GM23338 (cell line): ENCODE data around the gene ABCA13. TPM values are rescaled to one million over a fixed set of nuclear protein-coding genes. Genes with fewer than 3 reads are reported as not detected.

Experiments used
- ATAC-seq: fragments of 200-7000 bp; cut with Tn5 transposase; 3 replicates; pipeline ENCODE4 v1.9.1; 2020
- DNase-seq: peaks from one replicate; pipeline ENCODE4 v3.0.0-alpha.2; 2015; ENCODE audit warnings: low spot score
- H2AFZ ChIP-seq: fragments of 200-600 bp; sonication (generic); 2 replicates; pipeline ENCODE4 v1.8.0; 2016; ENCODE audit warnings: antibody characterized with exemption, mild to moderate bottlenecking, moderate library complexity
- H3F3A ChIP-seq: fragments of 200-600 bp; sonication (generic); replicated peaks from 2 replicates; pipeline ENCODE4 v1.8.0; 2017; ENCODE audit warnings: antibody characterized with exemption, mixed run types, low read depth
- H3K27ac ChIP-seq: fragments of 200-600 bp; sonication (generic); 2 replicates; pipeline ENCODE4 v1.6.1; 2016; ENCODE audit warnings: low read depth
- H3K27me3 ChIP-seq: fragments of 200-600 bp; sonication (generic); 2 replicates; pipeline ENCODE4 v1.8.0; 2016; ENCODE audit warnings: mild to moderate bottlenecking, mixed run types, moderate library complexity; ENCODE audit not compliant: insufficient read depth
- H3K36me3 ChIP-seq: fragments of 200-600 bp; sonication (generic); 2 replicates; pipeline ENCODE4 v1.8.0; 2016; ENCODE audit warnings: mild to moderate bottlenecking; ENCODE audit not compliant: insufficient read depth
- H3K4me1 ChIP-seq: fragments of 200-600 bp; sonication (generic); 2 replicates; pipeline ENCODE4 v1.8.0; 2016; ENCODE audit warnings: mild to moderate bottlenecking, moderate library complexity; ENCODE audit not compliant: insufficient read depth
- H3K4me2 ChIP-seq: fragments of 200-600 bp; sonication (generic); 2 replicates; pipeline ENCODE4 v1.7.1; 2017; ENCODE audit warnings: mixed run types
- H3K4me3 ChIP-seq: fragments of 200-600 bp; sonication (generic); 2 replicates; pipeline ENCODE4 v1.6.1; 2016; ENCODE audit warnings: mixed run types
- H3K79me2 ChIP-seq: fragments of 200-600 bp; sonication (generic); replicated peaks from 2 replicates; pipeline ENCODE4 v1.8.0; 2017; ENCODE audit warnings: mild to moderate bottlenecking; ENCODE audit not compliant: insufficient read depth
- H3K9me2 ChIP-seq: fragments of 200-600 bp; sonication (generic); 2 replicates; pipeline ENCODE4 v1.8.0; 2017; ENCODE audit not compliant: insufficient read depth
- H4K20me1 ChIP-seq: fragments of 200-600 bp; sonication (generic); replicated peaks from 2 replicates; pipeline ENCODE4 v1.8.0; 2017; ENCODE audit warnings: mild to moderate bottlenecking; ENCODE audit not compliant: insufficient read depth
- H3K27ac Mint-ChIP-seq: 2 replicates; pipeline ENCODE4 v1.8.0; 2020; ENCODE audit warnings: inconsistent platforms, mild to moderate bottlenecking, moderate library complexity, mixed read lengths
- H3K27me3 Mint-ChIP-seq: 3 replicates; pipeline ENCODE4 v1.8.0; 2022; ENCODE audit warnings: low read depth, mild to moderate bottlenecking, moderate library complexity, mixed read lengths, inconsistent platforms; ENCODE audit not compliant: insufficient read depth, poor library complexity
- H3K36me3 Mint-ChIP-seq: 3 replicates; pipeline ENCODE4 v1.8.0; 2021; ENCODE audit warnings: low read depth, mild to moderate bottlenecking, inconsistent platforms, moderate library complexity, mixed read lengths
- H3K4me1 Mint-ChIP-seq: 3 replicates; pipeline ENCODE4 v1.8.0; 2020; ENCODE audit warnings: mild to moderate bottlenecking, inconsistent platforms, mixed read lengths
- H3K4me3 Mint-ChIP-seq: 3 replicates; pipeline ENCODE4 v1.8.0; 2021; ENCODE audit warnings: moderate library complexity, mild to moderate bottlenecking, inconsistent platforms, mixed read lengths
- H3K9me3 Mint-ChIP-seq: 3 replicates; pipeline ENCODE4 v1.8.0; 2020; ENCODE audit warnings: moderate library complexity, mild to moderate bottlenecking, inconsistent platforms, mixed read lengths
- EZH2 ChIP-seq: fragments of 200-600 bp; sonication (generic); IDR thresholded peaks from one replicate; pipeline ENCODE4 v1.8.0; 2017; ENCODE audit warnings: antibody characterized with exemption, mild to moderate bottlenecking, low read depth; ENCODE audit not compliant: unreplicated experiment
- EZH2phosphoT487 ChIP-seq: fragments of 200-600 bp; sonication (generic); IDR thresholded peaks from one replicate; pipeline ENCODE4 v1.8.1; 2018; ENCODE audit warnings: antibody characterized with exemption; ENCODE audit not compliant: unreplicated experiment
- ZNF331 ChIP-seq: fragments of 250-450 bp; sonication (Bioruptor Pico); IDR thresholded peaks from 2 replicates; pipeline ENCODE4 v1.5.0; 2020; ENCODE audit warnings: low read depth, mild to moderate bottlenecking, moderate library complexity
- polyA plus RNA-seq: library from polyadenylated mRNA; unstranded; fragments of >200 nt; fragmentation: Nextera tagmentation; extraction: Ambion mirVana; gene quantifications from 2 replicates; pipeline ENCODE4 v1.2.1, GENCODE V29; 2016
- total RNA-seq: library from RNA; depleted of rRNA; stranded (reverse); fragments of >200 nt; shearing (Covaris generic); gene quantifications from 2 replicates; pipeline ENCODE4 v1.2.3, GENCODE V29; 2014
- TF ChIP-seq, protein P1 (sequence below): fragments of 250-450 bp; sonication (Bioruptor Pico); IDR thresholded peaks from 2 replicates; pipeline ENCODE4 v1.5.0; 2020; ENCODE audit warnings: mild to moderate bottlenecking, moderate library complexity
- TF ChIP-seq, protein P2 (sequence below), 2 experiments: fragments of 200-600 bp in 1 of 2; sonication (generic) in 1 of 2; conservative IDR thresholded peaks; 2 replicates each; pipeline versions ENCODE4 v1.5.1 to v1.6.1; 2016 to 2017; ENCODE audit warnings: antibody characterized with exemption in 2 of 2, low read depth in 2 of 2, mild to moderate bottlenecking in 2 of 2, moderate library complexity in 1 of 2
- TF ChIP-seq, protein P3 (sequence below): IDR thresholded peaks from 2 replicates; pipeline ENCODE4 v1.6.1; 2016; ENCODE audit warnings: antibody characterized with exemption

ABCA13 gene
- total and polyA plus RNA-seq, 2 experiments from 2014 or later, result 0.21 TPM; not detected in 1

DNA sequence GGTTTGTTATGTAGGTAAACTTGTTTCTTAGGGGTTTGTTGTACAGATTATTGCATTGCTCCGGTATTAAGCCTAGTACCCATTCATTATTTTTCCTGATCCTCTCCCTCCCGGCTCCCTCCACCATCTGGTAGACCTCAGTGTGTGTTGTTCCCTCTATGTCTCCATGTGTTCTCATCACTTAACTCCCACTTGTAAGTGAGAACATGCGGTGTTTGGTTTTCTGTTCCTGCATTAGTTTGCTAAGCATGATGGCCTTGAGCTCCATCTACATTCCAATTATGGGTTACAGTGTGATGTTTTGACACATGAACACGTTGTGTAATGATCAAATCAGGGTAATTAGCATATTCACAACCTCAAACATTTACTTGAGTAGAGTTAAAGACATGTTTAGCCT, 237.5 kb downstream of the ABCA13 start:
- Mint-ChIP-seq H3K4me3 (no peak overlapping the region), H3K27ac (no peak overlapping the region), H3K4me1 (no peaks in the 10 kb centered on the region; the same call in 2 of the 3 replicates), H3K9me3 (peaks cover 2% of the 10 kb centered on the region; the same call in 1 of the 3 replicates), H3K36me3 (no peaks in the 10 kb centered on the region), H3K27me3 (peaks cover 5% of the 10 kb centered on the region)
- Histone ChIP-seq H4K20me1 (no peaks in the 10 kb centered on the region), H3K4me3 (no peak overlapping the region), H3F3A (no peaks in the 10 kb centered on the region), H3K79me2 (no peaks in the 10 kb centered on the region), H3K36me3 (no peaks in the 10 kb centered on the region), H3K27ac (no peak overlapping the region), H3K4me2 (no peak overlapping the region), H2AFZ (no peak overlapping the region), H3K4me1 (no peaks in the 10 kb centered on the region), H3K9me2 (peaks cover 6% of the 10 kb centered on the region; the same call in 1 of the 2 replicates), H3K27me3 (no peaks in the 10 kb centered on the region)
- no peak for DNase-seq
- TF ChIP-seq ZNF331 (CRISPR knock-in tag) (no peak), EZH2phosphoT487 (no peak), EZH2 (no peak)
- TF ChIP-seq, protein P1, sequence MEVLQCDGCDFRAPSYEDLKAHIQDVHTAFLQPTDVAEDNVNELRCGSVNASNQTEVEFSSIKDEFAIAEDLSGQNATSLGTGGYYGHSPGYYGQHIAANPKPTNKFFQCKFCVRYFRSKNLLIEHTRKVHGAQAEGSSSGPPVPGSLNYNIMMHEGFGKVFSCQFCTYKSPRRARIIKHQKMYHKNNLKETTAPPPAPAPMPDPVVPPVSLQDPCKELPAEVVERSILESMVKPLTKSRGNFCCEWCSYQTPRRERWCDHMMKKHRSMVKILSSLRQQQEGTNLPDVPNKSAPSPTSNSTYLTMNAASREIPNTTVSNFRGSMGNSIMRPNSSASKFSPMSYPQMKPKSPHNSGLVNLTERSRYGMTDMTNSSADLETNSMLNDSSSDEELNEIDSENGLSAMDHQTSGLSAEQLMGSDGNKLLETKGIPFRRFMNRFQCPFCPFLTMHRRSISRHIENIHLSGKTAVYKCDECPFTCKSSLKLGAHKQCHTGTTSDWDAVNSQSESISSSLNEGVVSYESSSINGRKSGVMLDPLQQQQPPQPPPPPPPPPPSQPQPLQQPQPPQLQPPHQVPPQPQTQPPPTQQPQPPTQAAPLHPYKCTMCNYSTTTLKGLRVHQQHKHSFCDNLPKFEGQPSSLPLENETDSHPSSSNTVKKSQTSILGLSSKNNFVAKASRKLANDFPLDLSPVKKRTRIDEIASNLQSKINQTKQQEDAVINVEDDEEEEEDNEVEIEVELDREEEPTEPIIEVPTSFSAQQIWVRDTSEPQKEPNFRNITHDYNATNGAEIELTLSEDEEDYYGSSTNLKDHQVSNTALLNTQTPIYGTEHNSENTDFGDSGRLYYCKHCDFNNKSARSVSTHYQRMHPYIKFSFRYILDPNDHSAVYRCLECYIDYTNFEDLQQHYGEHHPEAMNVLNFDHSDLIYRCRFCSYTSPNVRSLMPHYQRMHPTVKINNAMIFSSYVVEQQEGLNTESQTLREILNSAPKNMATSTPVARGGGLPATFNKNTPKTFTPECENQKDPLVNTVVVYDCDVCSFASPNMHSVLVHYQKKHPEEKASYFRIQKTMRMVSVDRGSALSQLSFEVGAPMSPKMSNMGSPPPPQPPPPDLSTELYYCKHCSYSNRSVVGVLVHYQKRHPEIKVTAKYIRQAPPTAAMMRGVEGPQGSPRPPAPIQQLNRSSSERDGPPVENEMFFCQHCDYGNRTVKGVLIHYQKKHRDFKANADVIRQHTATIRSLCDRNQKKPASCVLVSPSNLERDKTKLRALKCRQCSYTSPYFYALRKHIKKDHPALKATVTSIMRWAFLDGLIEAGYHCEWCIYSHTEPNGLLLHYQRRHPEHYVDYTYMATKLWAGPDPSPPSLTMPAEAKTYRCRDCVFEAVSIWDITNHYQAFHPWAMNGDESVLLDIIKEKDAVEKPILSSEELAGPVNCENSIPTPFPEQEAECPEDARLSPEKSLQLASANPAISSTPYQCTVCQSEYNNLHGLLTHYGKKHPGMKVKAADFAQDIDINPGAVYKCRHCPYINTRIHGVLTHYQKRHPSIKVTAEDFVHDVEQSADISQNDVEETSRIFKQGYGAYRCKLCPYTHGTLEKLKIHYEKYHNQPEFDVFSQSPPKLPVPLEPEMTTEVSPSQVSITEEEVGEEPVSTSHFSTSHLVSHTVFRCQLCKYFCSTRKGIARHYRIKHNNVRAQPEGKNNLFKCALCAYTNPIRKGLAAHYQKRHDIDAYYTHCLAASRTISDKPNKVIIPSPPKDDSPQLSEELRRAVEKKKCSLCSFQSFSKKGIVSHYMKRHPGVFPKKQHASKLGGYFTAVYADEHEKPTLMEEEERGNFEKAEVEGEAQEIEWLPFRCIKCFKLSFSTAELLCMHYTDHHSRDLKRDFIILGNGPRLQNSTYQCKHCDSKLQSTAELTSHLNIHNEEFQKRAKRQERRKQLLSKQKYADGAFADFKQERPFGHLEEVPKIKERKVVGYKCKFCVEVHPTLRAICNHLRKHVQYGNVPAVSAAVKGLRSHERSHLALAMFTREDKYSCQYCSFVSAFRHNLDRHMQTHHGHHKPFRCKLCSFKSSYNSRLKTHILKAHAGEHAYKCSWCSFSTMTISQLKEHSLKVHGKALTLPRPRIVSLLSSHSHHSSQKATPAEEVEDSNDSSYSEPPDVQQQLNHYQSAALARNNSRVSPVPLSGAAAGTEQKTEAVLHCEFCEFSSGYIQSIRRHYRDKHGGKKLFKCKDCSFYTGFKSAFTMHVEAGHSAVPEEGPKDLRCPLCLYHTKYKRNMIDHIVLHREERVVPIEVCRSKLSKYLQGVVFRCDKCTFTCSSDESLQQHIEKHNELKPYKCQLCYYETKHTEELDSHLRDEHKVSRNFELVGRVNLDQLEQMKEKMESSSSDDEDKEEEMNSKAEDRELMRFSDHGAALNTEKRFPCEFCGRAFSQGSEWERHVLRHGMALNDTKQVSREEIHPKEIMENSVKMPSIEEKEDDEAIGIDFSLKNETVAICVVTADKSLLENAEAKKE (CRISPR knock-in tag), result no peak
- TF ChIP-seq, protein P2, sequence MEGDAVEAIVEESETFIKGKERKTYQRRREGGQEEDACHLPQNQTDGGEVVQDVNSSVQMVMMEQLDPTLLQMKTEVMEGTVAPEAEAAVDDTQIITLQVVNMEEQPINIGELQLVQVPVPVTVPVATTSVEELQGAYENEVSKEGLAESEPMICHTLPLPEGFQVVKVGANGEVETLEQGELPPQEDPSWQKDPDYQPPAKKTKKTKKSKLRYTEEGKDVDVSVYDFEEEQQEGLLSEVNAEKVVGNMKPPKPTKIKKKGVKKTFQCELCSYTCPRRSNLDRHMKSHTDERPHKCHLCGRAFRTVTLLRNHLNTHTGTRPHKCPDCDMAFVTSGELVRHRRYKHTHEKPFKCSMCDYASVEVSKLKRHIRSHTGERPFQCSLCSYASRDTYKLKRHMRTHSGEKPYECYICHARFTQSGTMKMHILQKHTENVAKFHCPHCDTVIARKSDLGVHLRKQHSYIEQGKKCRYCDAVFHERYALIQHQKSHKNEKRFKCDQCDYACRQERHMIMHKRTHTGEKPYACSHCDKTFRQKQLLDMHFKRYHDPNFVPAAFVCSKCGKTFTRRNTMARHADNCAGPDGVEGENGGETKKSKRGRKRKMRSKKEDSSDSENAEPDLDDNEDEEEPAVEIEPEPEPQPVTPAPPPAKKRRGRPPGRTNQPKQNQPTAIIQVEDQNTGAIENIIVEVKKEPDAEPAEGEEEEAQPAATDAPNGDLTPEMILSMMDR (conservative IDR thresholded peaks at IDR 0.05; ENCODE audit: low read depth in 2 of 2), result no peak
- TF ChIP-seq, protein P3, sequence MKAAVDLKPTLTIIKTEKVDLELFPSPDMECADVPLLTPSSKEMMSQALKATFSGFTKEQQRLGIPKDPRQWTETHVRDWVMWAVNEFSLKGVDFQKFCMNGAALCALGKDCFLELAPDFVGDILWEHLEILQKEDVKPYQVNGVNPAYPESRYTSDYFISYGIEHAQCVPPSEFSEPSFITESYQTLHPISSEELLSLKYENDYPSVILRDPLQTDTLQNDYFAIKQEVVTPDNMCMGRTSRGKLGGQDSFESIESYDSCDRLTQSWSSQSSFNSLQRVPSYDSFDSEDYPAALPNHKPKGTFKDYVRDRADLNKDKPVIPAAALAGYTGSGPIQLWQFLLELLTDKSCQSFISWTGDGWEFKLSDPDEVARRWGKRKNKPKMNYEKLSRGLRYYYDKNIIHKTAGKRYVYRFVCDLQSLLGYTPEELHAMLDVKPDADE, result no peak
- no peak for ATAC-seq
